SH-SY5Y (cell line): Measurements from ENCODE around the gene GMDS.

Experiments
- GATA2 ChIP-seq: IDR thresholded peaks from 2 replicates; pipeline ENCODE4 v1.6.1; 2011; ENCODE audit warnings: mild to moderate bottlenecking, low read depth, low read length
- GATA3 ChIP-seq: IDR thresholded peaks from 2 replicates; pipeline ENCODE4 v1.6.1; 2011; ENCODE audit warnings: low read depth, mild to moderate bottlenecking, low read length, moderate library complexity

- no peak for TF ChIP-seq GATA3
- no peak for TF ChIP-seq GATA2
Measured at GRCh38 chr6:2158596-2159271, 86.7 kb downstream of the GMDS start.
